ENCODE results near the gene PIGBOS1.

PIGBOS1 gene, protein sequence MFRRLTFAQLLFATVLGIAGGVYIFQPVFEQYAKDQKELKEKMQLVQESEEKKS

DNA sequence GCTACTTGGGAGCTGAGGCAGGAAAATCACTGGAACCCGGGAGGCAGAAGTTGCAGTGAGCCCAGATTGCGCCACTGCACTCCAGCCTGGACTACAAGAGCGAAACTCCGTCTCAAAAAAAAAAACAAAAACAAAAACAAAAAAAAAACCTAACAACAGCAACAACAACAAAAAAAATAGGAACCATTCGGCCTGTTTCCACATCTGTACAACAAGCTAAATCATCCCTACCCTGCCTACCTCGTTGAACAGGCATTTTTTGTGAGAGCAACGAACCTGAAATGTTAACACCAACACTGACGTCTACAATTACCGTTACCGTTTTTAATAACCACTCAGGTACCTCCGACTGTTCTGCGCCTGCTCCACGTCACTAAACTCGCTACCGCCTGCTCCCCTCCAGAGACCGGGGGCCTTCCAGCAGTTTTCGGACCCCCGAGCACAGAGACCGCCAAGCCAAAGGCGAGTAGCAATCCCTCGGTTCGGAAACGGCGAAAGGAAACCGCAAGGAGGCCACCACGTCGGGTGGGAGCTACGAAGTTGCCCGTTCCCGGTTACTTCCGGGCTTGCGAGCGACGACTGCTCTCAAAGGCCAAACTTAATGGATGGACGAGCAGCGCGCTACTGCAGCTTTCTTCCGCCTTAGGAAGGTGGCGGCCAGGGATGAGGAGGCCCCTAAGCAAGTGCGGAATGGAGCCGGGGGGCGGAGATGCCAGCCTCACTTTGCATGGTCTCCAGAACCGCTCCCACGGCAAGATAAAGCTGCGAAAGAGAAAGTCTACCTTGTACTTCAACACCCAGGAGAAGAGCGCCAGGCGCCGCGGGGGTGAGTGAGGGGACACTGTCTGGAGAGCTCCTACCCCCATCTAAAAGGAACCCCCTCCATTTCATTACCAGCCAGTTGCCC lies at the start of gene PIGBOS1, which contains the start of gene PIGB:
Gene PIGBOS1 (minus strand): TSS at position 536 of the 907 bp plus-strand sequence. CDS start 1,331 bp downstream, outside the sequence.
Gene PIGB (plus strand): TSS at position 635 of the 907 bp plus-strand sequence. CDS start 29 bp downstream, at position 664.
- H3K4me3 ChIP-seq (ENCODE audit: low read length): peak within 1 kb of the TSS; percentile 97
- peak; percentile 65 for DNase-seq (ENCODE audit: low read depth)
- peak; percentile 2 for TF ChIP-seq CTCF (conservative IDR thresholded peaks at IDR 0.05; ENCODE audit: low read depth, low read length)

GRCh38 chr15:55366981-55367380 lies 48.1 kb upstream of the PIGBOS1 start:
- no peak overlapping the region for H3K4me3 ChIP-seq (ENCODE audit: low read length)
- no peak for TF ChIP-seq CTCF (conservative IDR thresholded peaks at IDR 0.05; ENCODE audit: low read depth, low read length)
- DNase-seq (ENCODE audit: low read depth): no peak

- H3K4me3 ChIP-seq (ENCODE audit: low read length): no peak overlapping the region
- no peak for DNase-seq (ENCODE audit: low read depth)
- TF ChIP-seq CTCF (conservative IDR thresholded peaks at IDR 0.05; ENCODE audit: low read depth, low read length): no peak
Observed at GRCh38 chr15:55362641-55363040, 43.7 kb upstream of the PIGBOS1 start.

DNA sequence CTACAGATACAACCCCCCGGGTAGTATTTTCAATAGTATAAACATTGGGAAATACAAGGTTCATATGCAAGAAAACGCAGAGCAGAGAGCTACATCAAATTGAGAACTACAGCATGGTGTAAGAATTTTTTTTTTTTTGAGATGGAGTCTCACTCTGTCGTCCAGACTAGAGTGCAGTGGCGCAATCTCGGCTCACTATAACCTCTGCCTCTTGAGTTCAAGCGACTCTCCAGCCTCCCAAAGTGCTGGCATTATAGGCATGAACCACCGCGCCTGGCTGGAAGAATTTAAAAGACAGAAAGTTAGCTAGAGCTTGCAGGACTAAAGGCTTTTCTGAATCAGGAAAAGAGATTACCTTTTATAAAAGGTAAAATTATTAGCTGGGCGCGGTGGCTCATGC lies 42.1 kb upstream of the PIGBOS1 start:
- no peak for TF ChIP-seq CTCF (conservative IDR thresholded peaks at IDR 0.05; ENCODE audit: low read depth, low read length)
- no peak overlapping the region for H3K4me3 ChIP-seq (ENCODE audit: low read length)
- no peak for DNase-seq (ENCODE audit: low read depth)

DNA sequence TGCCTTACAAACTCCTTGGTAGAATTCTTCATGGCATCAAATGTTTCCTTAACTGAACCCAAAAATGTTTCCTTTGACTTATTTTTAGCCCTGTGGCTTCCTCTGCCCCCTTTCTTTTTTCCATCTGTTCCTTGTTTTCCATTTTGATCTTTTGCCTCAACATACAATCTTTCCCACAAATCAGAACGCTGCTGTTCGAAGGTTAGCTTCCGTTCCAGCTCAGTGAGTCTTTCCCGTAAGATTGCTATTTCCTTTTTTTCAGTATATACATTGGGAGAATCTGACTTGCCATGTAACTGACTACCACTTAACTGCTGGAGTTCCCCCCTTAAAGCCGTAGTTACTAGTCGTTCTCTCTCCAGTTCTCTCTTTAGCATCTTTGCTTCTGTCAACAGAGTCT lies 41.3 kb upstream of the PIGBOS1 start:
- no peak for DNase-seq (ENCODE audit: low read depth)
- H3K4me3 ChIP-seq (ENCODE audit: low read length): no peak overlapping the region
- no peak for TF ChIP-seq CTCF (conservative IDR thresholded peaks at IDR 0.05; ENCODE audit: low read depth, low read length)

DNA sequence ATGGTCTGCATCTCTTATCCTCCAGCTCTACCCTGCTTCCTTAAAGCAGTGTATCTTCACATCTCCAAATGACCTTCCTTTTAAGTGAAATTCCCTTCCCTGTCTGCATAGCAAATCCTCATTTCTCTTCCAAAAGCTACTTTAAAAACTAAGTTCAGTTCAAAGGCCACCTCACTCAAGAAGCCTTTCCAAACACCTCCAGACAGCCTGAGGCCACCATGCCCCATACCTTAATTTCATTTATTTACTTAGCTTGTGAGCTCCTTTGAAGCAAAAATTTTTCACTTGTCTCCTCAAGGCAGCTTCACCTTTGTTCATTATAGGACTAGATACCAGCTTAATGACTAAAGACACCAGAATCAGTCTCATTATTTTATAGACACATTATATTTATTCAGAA lies 39.5 kb upstream of the PIGBOS1 start:
- no peak for DNase-seq (ENCODE audit: low read depth)
- TF ChIP-seq CTCF (conservative IDR thresholded peaks at IDR 0.05; ENCODE audit: low read depth, low read length): no peak
- no peak overlapping the region for H3K4me3 ChIP-seq (ENCODE audit: low read length)

DNA sequence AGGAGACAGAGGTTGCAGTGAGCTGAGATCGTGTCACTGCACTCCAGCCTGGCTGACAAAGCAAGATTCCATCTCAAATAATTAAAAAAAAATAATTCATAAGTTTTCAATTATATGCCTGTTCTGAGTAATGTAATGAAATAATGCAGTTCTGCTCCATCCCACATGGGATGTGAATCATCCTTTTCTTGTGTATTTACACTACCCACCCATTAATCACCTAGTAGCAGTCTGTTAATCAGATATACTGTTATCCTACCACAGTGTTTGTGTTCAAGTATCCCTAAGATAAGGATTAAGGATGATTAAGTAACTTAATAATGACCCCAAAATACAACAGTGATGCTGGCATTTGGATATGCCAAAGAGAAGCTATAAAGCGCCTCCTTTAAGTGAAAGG lies 38.9 kb upstream of the PIGBOS1 start:
- H3K4me3 ChIP-seq (ENCODE audit: low read length): no peak overlapping the region
- TF ChIP-seq CTCF (conservative IDR thresholded peaks at IDR 0.05; ENCODE audit: low read depth, low read length): no peak
- no peak for DNase-seq (ENCODE audit: low read depth)
